NT2/D1 (cell line): Measurements from ENCODE around the gene ZNF503.

Source experiments
- DNase-seq: peaks from one replicate; pipeline ENCODE4 v3.0.0-alpha.2; 2011; ENCODE audit warnings: low read depth, low spot score
- H3K27me3 ChIP-seq: 2 replicates; pipeline ENCODE4 v1.6.0; 2011; ENCODE audit warnings: mild to moderate bottlenecking; ENCODE audit not compliant: insufficient read length, insufficient read depth
- H3K36me3 ChIP-seq: 2 replicates; pipeline ENCODE4 v1.6.1; 2011; ENCODE audit warnings: mild to moderate bottlenecking, low read length, mixed read lengths; ENCODE audit not compliant: insufficient read depth, insufficient read length
- H3K4me1 ChIP-seq: 2 replicates; pipeline ENCODE4 v1.5.1; 2011; ENCODE audit not compliant: insufficient read depth, insufficient read length
- H3K4me3 ChIP-seq: 2 replicates; pipeline ENCODE4 v1.5.1; 2011; ENCODE audit warnings: low read depth; ENCODE audit not compliant: insufficient read length
- H3K9ac ChIP-seq: 2 replicates; pipeline ENCODE4 v1.6.0; 2011; ENCODE audit warnings: low read depth; ENCODE audit not compliant: insufficient read length
- H3K9me3 ChIP-seq: 2 replicates; pipeline ENCODE4 v1.5.1; 2011; ENCODE audit warnings: mild to moderate bottlenecking, low read length; ENCODE audit not compliant: insufficient read depth
- SUZ12 ChIP-seq: IDR thresholded peaks from 2 replicates; pipeline ENCODE4 v1.6.1; 2011; ENCODE audit not compliant: insufficient read length, insufficient read depth; ENCODE audit errors: extremely low read depth
- YY1 ChIP-seq: IDR thresholded peaks from 2 replicates; pipeline ENCODE4 v1.6.1; 2011; ENCODE audit not compliant: insufficient read length, insufficient read depth
- ZNF274 ChIP-seq: IDR thresholded peaks from 2 replicates; pipeline ENCODE4 v1.6.1; 2011; ENCODE audit warnings: mild to moderate bottlenecking, low read depth, low read length

ZNF503 gene

DNA sequence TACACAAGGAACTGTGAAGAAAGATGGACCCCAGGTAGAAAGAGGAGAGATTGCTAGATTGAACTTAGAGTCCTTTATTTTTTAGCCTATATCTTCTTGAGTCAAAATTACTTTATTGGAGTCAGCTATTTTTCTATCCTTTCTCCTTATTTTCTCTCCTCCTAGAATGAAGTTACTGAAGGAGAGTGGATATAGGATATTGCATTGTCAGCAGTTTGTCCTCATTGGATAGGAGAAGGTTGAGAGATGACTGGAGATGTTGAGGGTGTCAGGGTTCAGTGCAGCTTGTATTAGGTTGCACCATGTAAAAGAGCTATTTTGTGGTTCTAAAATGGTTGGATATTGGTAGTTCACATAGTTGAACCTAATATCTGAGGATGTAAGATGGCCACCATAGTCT is 35.3 kb upstream of the ZNF503 start:
- TF ChIP-seq ZNF274 = no peak
- TF ChIP-seq SUZ12 = no peak
- TF ChIP-seq YY1 = no peak
- DNase-seq = no peak
- H3K27me3 ChIP-seq = peaks cover 91% of the 10 kb centered on the region
- no peaks in the 10 kb centered on the region for H3K9me3 ChIP-seq
- no peak overlapping the region for H3K4me3 ChIP-seq
- H3K36me3 ChIP-seq = no peaks in the 10 kb centered on the region
- H3K9ac ChIP-seq = no peak overlapping the region
- H3K4me1 ChIP-seq = no peaks in the 10 kb centered on the region

DNA sequence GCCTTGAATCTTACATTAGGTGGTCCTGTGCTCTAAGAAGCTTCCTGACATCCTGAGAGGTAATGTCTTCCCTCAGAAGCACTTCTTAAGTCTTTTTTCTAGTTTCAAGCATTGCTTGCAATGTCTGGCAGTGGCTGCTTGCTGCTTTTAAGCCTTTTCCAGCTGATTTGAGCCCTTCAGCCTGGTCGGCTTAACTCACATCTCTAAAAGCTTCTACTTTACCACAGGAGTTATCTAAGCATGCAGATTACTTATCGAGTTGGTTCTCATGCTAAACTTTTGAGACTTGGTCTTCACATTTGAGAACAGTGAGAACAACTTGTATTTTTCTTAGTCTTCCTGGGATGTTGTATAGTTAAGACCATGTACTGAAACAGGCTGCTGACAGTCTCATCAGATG is 33.7 kb upstream of the ZNF503 start:
- peaks cover 99% of the 10 kb centered on the region for H3K27me3 ChIP-seq
- DNase-seq = no peak
- TF ChIP-seq ZNF274 = no peak
- no peak for TF ChIP-seq YY1
- TF ChIP-seq SUZ12 = no peak
- H3K9ac ChIP-seq = no peak overlapping the region
- no peak overlapping the region for H3K4me3 ChIP-seq
- H3K36me3 ChIP-seq = no peaks in the 10 kb centered on the region
- no peaks in the 10 kb centered on the region for H3K4me1 ChIP-seq
- H3K9me3 ChIP-seq = no peaks in the 10 kb centered on the region

DNA sequence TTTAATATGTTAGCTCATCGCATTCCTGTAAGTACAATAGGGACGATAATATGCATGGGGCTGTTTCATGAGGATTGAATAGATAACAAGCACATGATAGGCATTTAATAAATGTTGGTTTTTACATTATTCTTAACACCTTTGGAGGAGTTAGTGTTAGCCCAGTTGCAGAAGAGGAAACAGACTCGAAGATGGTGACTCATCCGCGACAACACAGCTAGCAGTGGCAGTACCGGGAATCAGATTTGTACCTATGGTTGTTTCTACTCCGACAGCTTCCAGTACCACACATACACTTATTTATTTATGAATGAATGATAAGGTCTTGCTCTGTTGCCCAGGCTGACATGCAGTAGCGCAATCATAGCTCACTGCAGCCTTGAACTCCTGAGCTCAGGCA is 32.7 kb upstream of the ZNF503 start:
- H3K9me3 ChIP-seq = no peaks in the 10 kb centered on the region

DNA sequence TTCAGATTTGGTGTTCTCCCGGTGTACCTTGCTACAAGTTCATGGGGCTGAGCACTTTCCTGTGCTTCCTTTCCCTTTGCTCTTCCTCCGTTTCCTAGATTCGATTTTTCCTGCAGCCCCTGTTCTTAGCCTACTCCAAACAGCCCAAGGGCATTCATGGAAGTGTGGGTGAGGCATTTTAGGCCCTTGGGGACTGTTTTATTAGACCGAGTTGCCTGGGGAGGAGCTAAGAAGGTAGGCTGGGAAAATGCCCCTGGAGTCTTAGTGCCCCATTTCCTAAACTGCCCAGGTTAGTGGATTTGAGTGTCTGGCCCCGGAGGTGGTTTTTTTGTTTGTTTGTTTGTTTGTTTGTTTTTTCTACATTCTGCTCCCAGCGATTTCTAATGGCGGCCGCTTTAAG is 31.7 kb upstream of the ZNF503 start:
- Histone ChIP-seq H3K4me3 (no peak overlapping the region), H3K36me3 (no peaks in the 10 kb centered on the region), H3K4me1 (peaks cover 3% of the 10 kb centered on the region), H3K9me3 (no peaks in the 10 kb centered on the region), H3K9ac (no peak overlapping the region), H3K27me3 (peaks cover 98% of the 10 kb centered on the region)
- no peak for DNase-seq
- no peak for TF ChIP-seq ZNF274
- TF ChIP-seq SUZ12 = no peak
- no peak for TF ChIP-seq YY1

More for the DNA sequence above, 32.7 kb upstream of the ZNF503 start:
- no peak overlapping the region for H3K4me3 ChIP-seq
- no peak for DNase-seq
- H3K27me3 ChIP-seq = peaks cover 98% of the 10 kb centered on the region
- H3K4me1 ChIP-seq = no peaks in the 10 kb centered on the region
- TF ChIP-seq ZNF274 = no peak
- TF ChIP-seq SUZ12 = no peak
- TF ChIP-seq YY1 = no peak
- H3K9ac ChIP-seq = no peak overlapping the region
- no peaks in the 10 kb centered on the region for H3K36me3 ChIP-seq

DNA sequence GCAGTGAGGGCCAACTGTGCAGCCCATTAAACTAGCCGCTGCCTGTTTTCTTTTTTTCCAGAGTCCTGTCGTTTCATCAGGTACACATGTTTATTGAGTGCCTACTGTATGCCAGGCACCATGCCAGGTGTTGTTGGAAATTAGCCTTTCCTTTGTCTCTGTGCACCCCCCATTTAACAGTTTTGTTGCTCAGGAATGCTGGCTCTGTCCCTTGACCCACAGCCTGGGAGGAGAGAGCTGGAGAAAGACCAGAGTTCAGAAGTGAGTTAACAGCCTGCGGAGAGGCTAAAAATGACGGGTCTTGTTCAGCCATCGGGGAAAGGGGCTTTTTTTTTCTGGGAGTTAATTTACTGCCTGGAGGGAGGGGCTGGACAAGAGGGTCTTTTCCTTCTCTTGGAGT is 31.2 kb upstream of the ZNF503 start:
- no peak for DNase-seq
- no peaks in the 10 kb centered on the region for H3K36me3 ChIP-seq
- H3K27me3 ChIP-seq = peaks cover 98% of the 10 kb centered on the region
- H3K9me3 ChIP-seq = no peaks in the 10 kb centered on the region
- peaks cover 3% of the 10 kb centered on the region for H3K4me1 ChIP-seq
- no peak overlapping the region for H3K4me3 ChIP-seq
- no peak overlapping the region for H3K9ac ChIP-seq
- TF ChIP-seq YY1 (no peak), ZNF274 (no peak), SUZ12 (no peak)

DNA sequence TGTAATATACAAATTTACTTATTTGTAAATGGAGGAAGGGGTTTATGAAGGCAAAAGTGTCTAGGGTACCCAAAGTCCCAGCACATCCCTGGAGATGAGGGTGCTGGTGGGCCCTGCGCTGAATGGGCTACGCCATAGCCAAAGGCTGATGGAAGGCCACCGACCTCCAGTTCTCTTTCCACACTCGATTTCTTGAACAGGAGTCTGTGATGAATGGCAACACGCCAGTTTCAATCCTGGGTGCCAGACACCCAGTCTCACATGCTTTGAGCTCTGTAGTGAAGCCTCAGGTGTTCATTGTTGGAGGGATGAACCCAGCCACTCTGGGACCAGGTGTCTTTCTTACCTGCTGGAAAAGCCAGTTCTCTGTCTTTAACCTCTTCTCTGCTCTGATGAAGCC is 30.6 kb upstream of the ZNF503 start:
- Histone ChIP-seq H3K4me1 (peaks cover 3% of the 10 kb centered on the region), H3K9ac (no peak overlapping the region), H3K27me3 (peaks cover 98% of the 10 kb centered on the region), H3K4me3 (no peak overlapping the region), H3K9me3 (no peaks in the 10 kb centered on the region), H3K36me3 (no peaks in the 10 kb centered on the region)
- DNase-seq = no peak
- TF ChIP-seq ZNF274 = no peak
- TF ChIP-seq SUZ12 = no peak
- TF ChIP-seq YY1 = no peak

DNA sequence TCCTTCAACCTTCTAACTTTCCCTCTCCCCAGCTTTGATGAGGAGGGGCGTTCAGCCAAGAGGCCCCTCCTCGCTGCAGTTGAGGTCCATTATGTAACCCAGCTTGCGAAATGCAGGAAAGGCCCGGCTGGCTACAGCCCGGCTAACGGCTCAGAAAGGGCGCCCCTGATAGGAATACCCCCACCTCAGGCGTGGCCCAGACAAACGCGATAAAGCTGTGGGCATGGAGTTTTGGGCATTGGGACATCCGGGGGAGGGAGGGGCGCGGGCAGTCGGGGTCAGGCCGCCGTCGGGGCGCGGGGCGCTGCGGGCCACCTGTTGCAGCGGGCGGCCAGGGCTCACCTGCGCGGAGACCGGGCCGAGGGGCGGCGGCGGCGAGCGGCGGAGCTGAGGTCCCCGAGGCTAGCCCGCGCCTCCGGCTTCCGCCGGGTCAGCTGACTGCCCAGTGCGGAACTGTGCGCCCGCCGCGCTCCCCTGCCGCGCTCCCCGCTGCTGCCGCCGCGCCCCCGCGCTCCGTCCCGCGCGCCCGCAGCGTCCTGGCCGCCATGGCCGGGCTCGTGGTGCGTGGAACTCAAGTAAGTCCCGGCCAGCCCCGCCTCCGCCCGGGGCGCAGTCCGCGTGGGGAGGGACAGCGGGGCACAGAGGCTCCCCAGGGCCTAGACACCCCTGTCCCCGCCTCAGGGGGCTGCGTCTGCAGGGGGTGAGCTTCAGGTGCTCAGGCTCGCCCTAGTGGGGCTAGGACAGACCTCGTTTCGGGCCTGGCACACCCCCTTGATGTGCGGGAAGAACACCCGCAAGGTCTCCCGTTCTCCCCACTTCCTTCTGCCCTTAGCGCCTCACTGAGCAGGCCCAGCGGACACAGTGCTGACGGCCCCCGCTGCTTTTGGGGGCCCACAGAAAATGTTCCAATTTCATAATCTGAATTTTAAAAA is 29.9 kb upstream of the ZNF503 start, which contains the start of gene LRMDA:
Gene LRMDA (plus strand): TSS at position 445 of the 932 bp plus-strand sequence.
- DNase-seq = no peak
- Histone ChIP-seq H3K27me3 (peaks cover 98% of the 10 kb centered on the region), H3K9ac (no peak within 1 kb of the TSS), H3K4me3 (peak within 1 kb of the TSS; percentile 24), H3K9me3 (no peaks in the 10 kb centered on the region), H3K4me1 (peaks cover 3% of the 10 kb centered on the region), H3K36me3 (no peaks in the 10 kb centered on the region)
- TF ChIP-seq SUZ12 (peak; percentile 72), ZNF274 (no peak), YY1 (no peak)
